GM12873 (cell line): ENCODE measurements around the gene ARF1.

Experiments used
- CTCF ChIP-seq: IDR thresholded peaks from 2 replicates; pipeline ENCODE4 v1.5.1; 2012; ENCODE audit warnings: low read depth, mild to moderate bottlenecking, moderate library complexity, low read length, control low read depth; ENCODE audit not compliant: insufficient read depth; ENCODE audit errors: missing control alignments

Gene ARF1

GRCh38 chr1:228062812-228063211 lies 19.7 kb upstream of the ARF1 start:
- TF ChIP-seq CTCF: no peak

GRCh38 chr1:228063251-228064191 lies 19.0 kb upstream of the ARF1 start:
- TF ChIP-seq CTCF: no peak

- no peak for TF ChIP-seq CTCF
These were observed 18.2 kb upstream of the ARF1 start for GRCh38 chr1:228064296-228064695.

- TF ChIP-seq CTCF: no peak
These were observed 17.6 kb upstream of the ARF1 start for GRCh38 chr1:228064741-228065542.

- TF ChIP-seq CTCF: no peak
These were observed 16.8 kb upstream of the ARF1 start for GRCh38 chr1:228065543-228066347.

GRCh38 chr1:228066416-228066815 lies 16.1 kb upstream of the ARF1 start:
- TF ChIP-seq CTCF: no peak
